A673 (cell line): ENCODE data around the gene HES1. TPM values are rescaled to one million over a fixed set of nuclear protein-coding genes. Genes with fewer than 3 reads are reported as not detected.

Experiments
- BruUV-seq: library from RNA; stranded (reverse); fragments of 400-500 nt; replicated peaks from 2 replicates; lab custom pipeline; 2021; lab: Mats Ljungman, UMichigan
- CTCF ChIA-PET: fragments of 300-600 bp; sonication (Branson Sonifier 250); formaldehyde crosslinking; loops from one replicate; lab custom pipeline; 2022; ENCODE audit warnings: antibody characterized with exemption; lab: Charles Lee
- POLR2A ChIA-PET: fragments of 300-600 bp; sonication (Branson Sonifier 250); formaldehyde crosslinking; loops from one replicate; lab custom pipeline; 2022; ENCODE audit warnings: antibody characterized with exemption; ENCODE audit not compliant: low non-redundant PET; lab: Charles Lee
- DNase-seq: peaks from one replicate; pipeline ENCODE4 v3.0.0-alpha.2; 2015; ENCODE audit warnings: low spot score
- H3K27ac ChIP-seq: fragments of 200-600 bp; sonication (generic); 2 replicates; pipeline ENCODE4 v1.5.1; 2016; ENCODE audit warnings: mixed run types, low read depth, mild to moderate bottlenecking, mixed read lengths, antibody characterized with exemption, low read length; ENCODE audit not compliant: poor library complexity, severe bottlenecking
- H3K27me3 ChIP-seq: fragments of 200-600 bp; sonication (generic); replicated peaks from 2 replicates; pipeline ENCODE4 v1.6.1; 2017; ENCODE audit warnings: mixed run types, low read depth, mild to moderate bottlenecking, mixed read lengths, antibody characterized with exemption, low read length; ENCODE audit not compliant: insufficient read depth, poor library complexity
- H3K36me3 ChIP-seq: fragments of 200-600 bp; sonication (generic); 2 replicates; pipeline ENCODE4 v1.6.1; 2016; ENCODE audit warnings: mixed run types, mild to moderate bottlenecking, mixed read lengths, antibody characterized with exemption, low read length; ENCODE audit not compliant: insufficient read depth, poor library complexity, severe bottlenecking
- H3K4me1 ChIP-seq: fragments of 200-600 bp; sonication (generic); 2 replicates; pipeline ENCODE4 v1.6.1; 2017; ENCODE audit warnings: mixed run types, mild to moderate bottlenecking, mixed read lengths, antibody characterized with exemption, low read length; ENCODE audit not compliant: insufficient read depth, poor library complexity, severe bottlenecking
- H3K4me3 ChIP-seq: fragments of 200-600 bp; sonication (generic); 2 replicates; pipeline ENCODE4 v1.5.1; 2016; ENCODE audit warnings: low read depth, mixed run types, mild to moderate bottlenecking, mixed read lengths, low read length; ENCODE audit not compliant: poor library complexity, severe bottlenecking
- H3K9me3 ChIP-seq: fragments of 200-600 bp; sonication (generic); 2 replicates; pipeline ENCODE4 v1.6.1; 2016; ENCODE audit warnings: mixed run types, low read depth, mild to moderate bottlenecking, mixed read lengths, antibody characterized with exemption, low read length; ENCODE audit not compliant: poor library complexity, severe bottlenecking
- CTCF ChIP-seq: fragments of 300-800, 200-600 bp; sonication (generic); conservative IDR thresholded peaks from 2 replicates; pipeline ENCODE4 v1.5.1; 2017; ENCODE audit warnings: low read depth, mild to moderate bottlenecking, antibody characterized with exemption, low read length, moderate library complexity, mixed read lengths
- EZH2 ChIP-seq: fragments of 200-600 bp; sonication (generic); IDR thresholded peaks from 2 replicates; pipeline ENCODE4 v1.6.1; 2017; ENCODE audit warnings: borderline replicate concordance, low read depth, mild to moderate bottlenecking, mixed read lengths, antibody characterized with exemption, low read length; ENCODE audit not compliant: poor library complexity, severe bottlenecking
- intact Hi-C: fragments of 100-400 bp; cut with micrococcal nuclease; formaldehyde crosslinking; loops from one replicate; pipeline ENCODE4 v1.10.0; 2022; ENCODE audit not compliant: unreplicated experiment
- total RNA-seq: library from RNA; stranded (reverse); gene quantifications from 2 replicates; pipeline ENCODE4 v1.2.3, GENCODE V29; 2021

Gene HES1
- total RNA-seq, 1 experiment from 2014 or later, result 136 TPM

GRCh38 chr3:194099215-194099614 is 36.7 kb upstream of the HES1 start:
- intact Hi-C loops, result no loop called here
- no TSS peak for BruUV-seq
- POLR2A ChIA-PET, result no interaction called here
- Histone ChIP-seq H3K36me3 (no peaks in the 10 kb centered on the region), H3K4me3 (no peak overlapping the region), H3K27ac (no peak overlapping the region), H3K4me1 (peaks cover 33% of the 10 kb centered on the region), H3K27me3 (no peaks in the 10 kb centered on the region), H3K9me3 (no peaks in the 10 kb centered on the region)
- no peak for TF ChIP-seq EZH2
- TF ChIP-seq CTCF, result no peak
- CTCF ChIA-PET, result no interaction called here
- no peak for DNase-seq

GRCh38 chr3:194100856-194101390 is 35.0 kb upstream of the HES1 start:
- H3K27ac ChIP-seq, result no peak overlapping the region
- no peaks in the 10 kb centered on the region for H3K9me3 ChIP-seq
- H3K4me3 ChIP-seq, result no peak overlapping the region
- CTCF ChIA-PET, result no interaction called here
- POLR2A ChIA-PET, result no interaction called here
- peaks cover 28% of the 10 kb centered on the region for H3K4me1 ChIP-seq
- H3K27me3 ChIP-seq, result no peaks in the 10 kb centered on the region
- BruUV-seq, result no TSS peak
- no peak for DNase-seq
- intact Hi-C loops, result no loop called here
- no peaks in the 10 kb centered on the region for H3K36me3 ChIP-seq
- no peak for TF ChIP-seq CTCF
- TF ChIP-seq EZH2, result no peak

- Histone ChIP-seq H3K4me1 (peaks cover 33% of the 10 kb centered on the region), H3K9me3 (no peaks in the 10 kb centered on the region), H3K4me3 (no peak overlapping the region), H3K27me3 (no peaks in the 10 kb centered on the region), H3K36me3 (no peaks in the 10 kb centered on the region), H3K27ac (no peak overlapping the region)
- BruUV-seq, result no TSS peak
- DNase-seq, result no peak
- no peak for TF ChIP-seq CTCF
- no peak for TF ChIP-seq EZH2
- intact Hi-C loops, result no loop called here
- CTCF ChIA-PET, result no interaction called here
- POLR2A ChIA-PET, result no interaction called here
Observed at GRCh38 chr3:194101592-194102432, 34.1 kb upstream of the HES1 start.
